SU-DHL-6 (cell line): ENCODE data around the gene GALNT14.
"Not testable (repeated sequence)": the region's sequence is repeated elsewhere in the genome, so short reads cannot be mapped to it uniquely, and the experiment has no call there.

Experiments
- EZH2phosphoT487 ChIP-seq: fragments of 200-600 bp; sonication (generic), shearing (Covaris generic); conservative IDR thresholded peaks from 2 replicates; pipeline ENCODE4 v1.6.1; 2018; ENCODE audit warnings: mild to moderate bottlenecking, antibody characterized with exemption, low read length, moderate library complexity, mixed read lengths
- TF ChIP-seq, protein P1 (sequence below): fragments of 200-600 bp; sonication (generic); IDR thresholded peaks from one replicate; pipeline ENCODE4 v1.5.1; 2017; ENCODE audit warnings: antibody characterized with exemption, mild to moderate bottlenecking, low read length, moderate library complexity; ENCODE audit not compliant: insufficient read depth, poor library complexity, severe bottlenecking

DNA sequence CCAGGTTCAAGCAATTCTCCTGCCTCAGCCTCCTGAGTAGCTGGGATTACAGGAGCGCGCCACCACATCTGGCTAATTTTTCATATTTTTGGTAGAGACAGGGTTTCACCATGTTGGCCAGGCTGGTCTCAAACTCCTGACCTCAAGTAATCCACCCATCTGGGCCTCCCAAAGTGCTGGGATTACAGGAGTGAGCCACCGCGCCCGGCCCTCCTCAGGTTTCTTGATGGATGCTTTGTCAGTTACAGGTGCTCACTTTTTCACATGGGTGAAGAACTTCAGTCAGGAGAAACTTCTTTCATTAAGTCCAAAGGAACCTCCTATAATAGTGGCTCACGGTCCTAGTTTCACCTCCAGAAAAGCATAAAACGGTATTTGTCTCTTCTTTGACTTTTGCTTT, 45.7 kb upstream of the GALNT14 start:
- TF ChIP-seq, protein P1, sequence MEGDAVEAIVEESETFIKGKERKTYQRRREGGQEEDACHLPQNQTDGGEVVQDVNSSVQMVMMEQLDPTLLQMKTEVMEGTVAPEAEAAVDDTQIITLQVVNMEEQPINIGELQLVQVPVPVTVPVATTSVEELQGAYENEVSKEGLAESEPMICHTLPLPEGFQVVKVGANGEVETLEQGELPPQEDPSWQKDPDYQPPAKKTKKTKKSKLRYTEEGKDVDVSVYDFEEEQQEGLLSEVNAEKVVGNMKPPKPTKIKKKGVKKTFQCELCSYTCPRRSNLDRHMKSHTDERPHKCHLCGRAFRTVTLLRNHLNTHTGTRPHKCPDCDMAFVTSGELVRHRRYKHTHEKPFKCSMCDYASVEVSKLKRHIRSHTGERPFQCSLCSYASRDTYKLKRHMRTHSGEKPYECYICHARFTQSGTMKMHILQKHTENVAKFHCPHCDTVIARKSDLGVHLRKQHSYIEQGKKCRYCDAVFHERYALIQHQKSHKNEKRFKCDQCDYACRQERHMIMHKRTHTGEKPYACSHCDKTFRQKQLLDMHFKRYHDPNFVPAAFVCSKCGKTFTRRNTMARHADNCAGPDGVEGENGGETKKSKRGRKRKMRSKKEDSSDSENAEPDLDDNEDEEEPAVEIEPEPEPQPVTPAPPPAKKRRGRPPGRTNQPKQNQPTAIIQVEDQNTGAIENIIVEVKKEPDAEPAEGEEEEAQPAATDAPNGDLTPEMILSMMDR, result not testable (repeated sequence)
- not testable (repeated sequence) for TF ChIP-seq EZH2phosphoT487
